IMR-90 (cell line): Measurements from ENCODE around the gene NXPH2. TPM values are rescaled to one million over a fixed set of nuclear protein-coding genes. Genes with fewer than 3 reads are reported as not detected.

Experiments
- ATAC-seq: fragments of 200-7000 bp; cut with Tn5 transposase; 2 replicates; pipeline ENCODE4 v1.9.1; 2020; ENCODE audit warnings: low read depth, mild to moderate bottlenecking, moderate library complexity
- BruUV-seq: library from RNA; stranded (reverse); fragments of 400-500 nt; replicated peaks from 2 replicates; lab custom pipeline; 2021; lab: Mats Ljungman, UMichigan
- CTCF ChIA-PET: fragments of 300-600 bp; formaldehyde crosslinking; extraction: SDS; loops from one replicate; lab custom pipeline; 2021; ENCODE audit warnings: antibody characterized with exemption; lab: Yijun Ruan, JAX
- POLR2A ChIA-PET: fragments of 300-600 bp; sonication (Branson Sonifier 250); formaldehyde crosslinking; loops from one replicate; lab custom pipeline; 2022; ENCODE audit warnings: antibody characterized with exemption; ENCODE audit not compliant: unreplicated experiment; lab: Charles Lee
- DNase-seq: peaks from one replicate; pipeline ENCODE4 v3.0.0; 2013
- H2AFZ ChIP-seq: replicated peaks from 2 replicates; pipeline ENCODE3; 2013; ENCODE audit warnings: low read length, mild to moderate bottlenecking; ENCODE audit not compliant: poor library complexity
- H2AK5ac ChIP-seq: 2 replicates; pipeline ENCODE4 v1.6.1; 2013; ENCODE audit warnings: low read depth, low read length, inconsistent platforms
- H2AK9ac ChIP-seq: replicated peaks from 2 replicates; pipeline ENCODE3; 2013; ENCODE audit warnings: mild to moderate bottlenecking, low read depth, low read length, moderate library complexity; ENCODE audit not compliant: poor library complexity
- H2BK120ac ChIP-seq: 2 replicates; pipeline ENCODE4 v1.6.1; 2013; ENCODE audit warnings: low read depth, low read length, inconsistent platforms
- H2BK15ac ChIP-seq: 3 replicates; pipeline ENCODE4 v1.6.1; 2013; ENCODE audit warnings: low read depth, low read length, inconsistent platforms
- H2BK20ac ChIP-seq: 2 replicates; pipeline ENCODE4 v1.6.1; 2013; ENCODE audit warnings: low read depth, mild to moderate bottlenecking, inconsistent platforms, low read length, moderate library complexity
- H2BK5ac ChIP-seq: 2 replicates; pipeline ENCODE4 v1.6.1; 2013; ENCODE audit warnings: mild to moderate bottlenecking, low read depth, low read length, inconsistent platforms; ENCODE audit not compliant: poor library complexity, severe bottlenecking
- H3K14ac ChIP-seq: replicated peaks from 2 replicates; pipeline ENCODE4 v1.6.1; 2013; ENCODE audit warnings: low read depth, low read length, inconsistent platforms
- H3K18ac ChIP-seq: 2 replicates; pipeline ENCODE4 v1.6.1; 2013; ENCODE audit warnings: low read depth, low read length, control low read depth
- H3K23ac ChIP-seq: 2 replicates; pipeline ENCODE4 v1.6.1; 2013; ENCODE audit warnings: low read depth, low read length, inconsistent platforms
- H3K27ac ChIP-seq: 2 replicates; pipeline ENCODE4 v1.5.1; 2013; ENCODE audit warnings: mild to moderate bottlenecking, control low read depth, low read length; ENCODE audit not compliant: insufficient read depth
- H3K27me3 ChIP-seq: 2 replicates; pipeline ENCODE4 v1.6.1; 2013; ENCODE audit warnings: low read length; ENCODE audit not compliant: control insufficient read depth, insufficient read depth
- H3K36me3 ChIP-seq: 2 replicates; pipeline ENCODE4 v1.6.1; 2013; ENCODE audit warnings: low read length, mixed read lengths; ENCODE audit not compliant: control insufficient read depth, insufficient read depth
- H3K4ac ChIP-seq: 2 replicates; pipeline ENCODE4 v1.6.1; 2013; ENCODE audit warnings: low read depth, low read length, inconsistent platforms
- H3K4me1 ChIP-seq: 2 replicates; pipeline ENCODE4 v1.6.1; 2013; ENCODE audit warnings: low read length, mixed read lengths; ENCODE audit not compliant: control insufficient read depth, insufficient read depth
- H3K4me2 ChIP-seq: 2 replicates; pipeline ENCODE4 v1.6.1; 2013; ENCODE audit warnings: low read depth, mild to moderate bottlenecking, control low read depth, low read length, moderate library complexity
- H3K4me3 ChIP-seq: 2 replicates; pipeline ENCODE4 v1.5.1; 2013; ENCODE audit warnings: low read depth, mild to moderate bottlenecking, control low read depth, low read length, moderate library complexity; ENCODE audit not compliant: insufficient read depth
- H3K56ac ChIP-seq: 2 replicates; pipeline ENCODE4 v1.6.1; 2013; ENCODE audit warnings: low read length, inconsistent platforms; ENCODE audit not compliant: insufficient read depth; ENCODE audit errors: extremely low read depth
- H3K79me1 ChIP-seq, 2 experiments: 2 replicates each; pipeline ENCODE4 v1.6.1; 2013; ENCODE audit warnings: low read length in 2 of 2, inconsistent platforms in 1 of 2, low read depth in 1 of 2
- H3K9ac ChIP-seq: 2 replicates; pipeline ENCODE4 v1.6.1; 2013; ENCODE audit warnings: low read depth, low read length, control low read depth
- H3K9me1 ChIP-seq: 2 replicates; pipeline ENCODE4 v1.6.1; 2013; ENCODE audit warnings: low read length, inconsistent platforms; ENCODE audit not compliant: insufficient read depth
- H3K9me3 ChIP-seq: 2 replicates; pipeline ENCODE4 v1.6.1; 2013; ENCODE audit warnings: low read length; ENCODE audit not compliant: control insufficient read depth, insufficient read depth
- H4K20me1 ChIP-seq: 2 replicates; pipeline ENCODE4 v1.6.1; 2013; ENCODE audit warnings: low read length, inconsistent platforms; ENCODE audit not compliant: insufficient read depth
- H4K5ac ChIP-seq: 2 replicates; pipeline ENCODE4 v1.6.1; 2013; ENCODE audit warnings: mild to moderate bottlenecking, low read depth, low read length, control low read depth
- H4K8ac ChIP-seq, 2 experiments: 2 replicates each; pipeline ENCODE4 v1.6.1; 2013; ENCODE audit warnings: low read depth in 2 of 2, low read length in 2 of 2, control low read depth in 1 of 2, inconsistent platforms in 1 of 2
- H4K91ac ChIP-seq: 2 replicates; pipeline ENCODE4 v1.6.1; 2013; ENCODE audit warnings: low read depth, low read length, inconsistent platforms; ENCODE audit not compliant: insufficient read depth
- BHLHE40 ChIP-seq: fragments of 150-350 bp; IDR thresholded peaks from 2 replicates; pipeline ENCODE4 v1.6.1; 2016; ENCODE audit warnings: mild to moderate bottlenecking, low read depth, low read length
- CEBPB ChIP-seq: IDR thresholded peaks from 2 replicates; pipeline ENCODE4 v1.6.1; 2012; ENCODE audit warnings: low read depth, low read length, improper control_type of control experiment
- CTCF ChIP-seq: conservative IDR thresholded peaks from 2 replicates; pipeline ENCODE4 v1.5.1; 2012; ENCODE audit warnings: mild to moderate bottlenecking, low read depth, low read length, improper control_type of control experiment
- FOS ChIP-seq: fragments of 150-350 bp; IDR thresholded peaks from 2 replicates; pipeline ENCODE4 v1.6.1; 2016; ENCODE audit warnings: low read depth, low read length
- MAFK ChIP-seq: IDR thresholded peaks from 2 replicates; pipeline ENCODE4 v1.6.1; 2012; ENCODE audit warnings: low read depth, low read length, improper control_type of control experiment
- MAZ ChIP-seq: IDR thresholded peaks from 2 replicates; pipeline ENCODE4 v1.6.1; 2012; ENCODE audit warnings: low read depth, mild to moderate bottlenecking, low read length, improper control_type of control experiment, moderate library complexity, borderline replicate concordance
- POLR2A ChIP-seq: IDR thresholded peaks from 2 replicates; pipeline ENCODE4 v1.6.1; 2012; ENCODE audit warnings: mild to moderate bottlenecking, low read depth, low read length
- SMC3 ChIP-seq: fragments of 150-350 bp; IDR thresholded peaks from 2 replicates; pipeline ENCODE4 v1.6.1; 2016; ENCODE audit warnings: low read depth, mild to moderate bottlenecking, antibody characterized with exemption, low read length, moderate library complexity
- USF2 ChIP-seq: fragments of 150-350 bp; IDR thresholded peaks from 2 replicates; pipeline ENCODE4 v1.6.1; 2017; ENCODE audit warnings: mild to moderate bottlenecking, antibody characterized with exemption, low read length, low read depth
- WGBS, 2 experiments: methylation state at CpG; one replicate each; pipeline versions ENCODE4 v1.1.5 to v1.1.7; 2013; ENCODE audit warnings: missing lambda C conversion rate in 2 of 2; ENCODE audit not compliant: insufficient read length in 1 of 2; ENCODE audit errors: extremely low coverage in 2 of 2; 5-methylcytosine and 5-hydroxymethylcytosine counted together
- dilution Hi-C: fragments of 300-500 bp; cut with HindIII; formaldehyde crosslinking; loops from one replicate; pipeline ENCODE4 v1.14.3; 2018; ENCODE audit warnings: low sequenced_read_pairs; ENCODE audit not compliant: unreplicated experiment
- in situ Hi-C: fragments of 300-500 bp; cut with MboI; formaldehyde crosslinking; loops from 3 replicates; pipeline ENCODE4 v1.14.3; 2019; ENCODE audit warnings: low sequenced_read_pairs, inconsistent platforms, mixed read lengths
- intact Hi-C: fragments of 100-400 bp; cut with micrococcal nuclease; formaldehyde crosslinking; loops from 2 replicates; pipeline ENCODE4 v1.10.0; 2022
- polyA plus RNA-seq, 3 experiments: library from polyadenylated mRNA; depleted of rRNA; stranded (reverse); fragments of >200 nt; gene quantifications; 2 replicates each; pipeline ENCODE4 v1.2.3, GENCODE V29; 2012; ENCODE audit warnings: low replicate concordance in 1 of 3
- total RNA-seq: library from RNA; depleted of rRNA; stranded (reverse); fragments of >200 nt; gene quantifications from 2 replicates; pipeline ENCODE4 v1.2.3, GENCODE V29; 2012
- TF ChIP-seq, protein P1 (sequence below): fragments of 150-350 bp; IDR thresholded peaks from 2 replicates; pipeline ENCODE4 v1.6.1; 2016; ENCODE audit warnings: low read depth, mild to moderate bottlenecking, low read length, moderate library complexity, borderline replicate concordance

Gene NXPH2
- total and polyA plus RNA-seq, 2 of the 4 experiments (the other 2 are of a cell fraction) = not detected

DNA sequence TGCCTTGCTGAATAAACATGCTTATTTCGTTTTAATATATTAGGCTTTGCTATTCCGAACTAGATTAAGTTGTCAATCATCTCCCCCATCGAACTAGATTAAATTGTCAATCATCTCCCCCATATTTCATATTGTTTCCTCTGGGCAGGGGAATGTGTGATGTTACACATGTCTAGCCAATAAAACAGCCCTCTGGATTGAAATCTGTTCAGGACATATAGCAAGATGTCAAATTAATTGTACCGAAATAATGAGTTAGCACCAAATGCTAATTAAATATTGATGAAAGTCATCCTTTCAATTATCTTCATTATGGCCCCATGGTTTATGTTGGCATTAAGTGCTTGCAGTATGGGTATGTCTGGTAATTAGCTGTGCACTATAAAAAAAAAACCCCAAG is 143.1 kb downstream of the NXPH2 start:
- no peak overlapping the region for H4K91ac ChIP-seq
- no peak overlapping the region for H2BK15ac ChIP-seq
- no peaks in the 10 kb centered on the region for H4K20me1 ChIP-seq
- H4K5ac ChIP-seq = no peak overlapping the region
- no TSS peak for BruUV-seq
- H3K4ac ChIP-seq = no peak overlapping the region
- dilution Hi-C loops = no loop called here
- H3K27me3 ChIP-seq = no peaks in the 10 kb centered on the region
- no peak overlapping the region for H3K23ac ChIP-seq
- no peak overlapping the region for H3K56ac ChIP-seq
- no peaks in the 10 kb centered on the region for H3K79me1 ChIP-seq
- in situ Hi-C loops = no loop called here
- no peaks in the 10 kb centered on the region for H3K36me3 ChIP-seq
- H2BK5ac ChIP-seq = no peak overlapping the region
- no peak overlapping the region for H3K14ac ChIP-seq
- no peak overlapping the region for H2BK20ac ChIP-seq
- no peak overlapping the region for H3K9ac ChIP-seq
- intact Hi-C loops = no loop called here
- no peak overlapping the region for H3K27ac ChIP-seq
- no CpG with 5 or more reads among the region's 4 CpGs for WGBS, 2 experiments
- no peaks in the 10 kb centered on the region for H3K9me3 ChIP-seq
- no peak overlapping the region for H3K18ac ChIP-seq
- ATAC-seq = no peak
- no peak overlapping the region for H2AK9ac ChIP-seq
- no peak overlapping the region for H2AK5ac ChIP-seq
- H3K4me3 ChIP-seq = no peak overlapping the region
- POLR2A ChIA-PET = no interaction called here
- H2BK120ac ChIP-seq = no peak overlapping the region
- no peak overlapping the region for H2AFZ ChIP-seq
- H4K8ac ChIP-seq = no peak overlapping the region
- no peaks in the 10 kb centered on the region for H3K9me1 ChIP-seq
- CTCF ChIA-PET = no interaction called here
- H3K4me2 ChIP-seq = no peak overlapping the region
- TF ChIP-seq MAFK = no peak
- TF ChIP-seq CTCF = no peak
- no peak for TF ChIP-seq POLR2A
- TF ChIP-seq CEBPB = no peak
- no peak for TF ChIP-seq SMC3
- no peak for TF ChIP-seq MAZ
- TF ChIP-seq, protein P1, sequence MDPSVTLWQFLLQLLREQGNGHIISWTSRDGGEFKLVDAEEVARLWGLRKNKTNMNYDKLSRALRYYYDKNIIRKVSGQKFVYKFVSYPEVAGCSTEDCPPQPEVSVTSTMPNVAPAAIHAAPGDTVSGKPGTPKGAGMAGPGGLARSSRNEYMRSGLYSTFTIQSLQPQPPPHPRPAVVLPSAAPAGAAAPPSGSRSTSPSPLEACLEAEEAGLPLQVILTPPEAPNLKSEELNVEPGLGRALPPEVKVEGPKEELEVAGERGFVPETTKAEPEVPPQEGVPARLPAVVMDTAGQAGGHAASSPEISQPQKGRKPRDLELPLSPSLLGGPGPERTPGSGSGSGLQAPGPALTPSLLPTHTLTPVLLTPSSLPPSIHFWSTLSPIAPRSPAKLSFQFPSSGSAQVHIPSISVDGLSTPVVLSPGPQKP = no peak
- TF ChIP-seq FOS = no peak
- TF ChIP-seq USF2 = no peak
- no peak for TF ChIP-seq BHLHE40
- no peaks in the 10 kb centered on the region for H3K4me1 ChIP-seq
- DNase-seq = no peak
